IPS-15b (cell line): ENCODE results near the gene MXRA7.

ENCODE experiments used
- H3K27me3 ChIP-seq: one replicate; pipeline ENCODE4 v1.6.1; 2013; ENCODE audit warnings: low read length; ENCODE audit not compliant: control insufficient read depth, insufficient read depth
- H3K36me3 ChIP-seq: one replicate; pipeline ENCODE4 v1.6.1; 2013; ENCODE audit warnings: low read length; ENCODE audit not compliant: control insufficient read depth, insufficient read depth
- H3K4me1 ChIP-seq: one replicate; pipeline ENCODE4 v1.6.1; 2013; ENCODE audit warnings: mild to moderate bottlenecking, low read length; ENCODE audit not compliant: control insufficient read depth, insufficient read depth
- H3K4me3 ChIP-seq: one replicate; pipeline ENCODE4 v1.5.1; 2013; ENCODE audit warnings: low read depth, low read length
- H3K9ac ChIP-seq: one replicate; pipeline ENCODE4 v1.6.1; 2013; ENCODE audit warnings: low read depth, mild to moderate bottlenecking, low read length
- H3K9me3 ChIP-seq: one replicate; pipeline ENCODE4 v1.6.1; 2013; ENCODE audit warnings: mild to moderate bottlenecking, low read length; ENCODE audit not compliant: control insufficient read depth, insufficient read depth

MXRA7 gene

GRCh38 chr17:76667491-76667755, 43.3 kb downstream of the MXRA7 start:
- H3K9ac ChIP-seq = no peak overlapping the region
- H3K4me3 ChIP-seq = no peak overlapping the region
- H3K36me3 ChIP-seq = no peaks in the 10 kb centered on the region
- H3K9me3 ChIP-seq = no peaks in the 10 kb centered on the region
- H3K4me1 ChIP-seq = peaks cover 9% of the 10 kb centered on the region
- no peaks in the 10 kb centered on the region for H3K27me3 ChIP-seq

GRCh38 chr17:76660656-76661042, 50.1 kb downstream of the MXRA7 start:
- Histone ChIP-seq H3K9me3 (no peaks in the 10 kb centered on the region), H3K4me1 (no peaks in the 10 kb centered on the region), H3K4me3 (no peak overlapping the region), H3K9ac (no peak overlapping the region), H3K36me3 (no peaks in the 10 kb centered on the region), H3K27me3 (no peaks in the 10 kb centered on the region)

GRCh38 chr17:76659928-76660655, 50.7 kb downstream of the MXRA7 start:
- H3K9ac ChIP-seq = no peak overlapping the region
- H3K4me1 ChIP-seq = no peaks in the 10 kb centered on the region

GRCh38 chr17:76658242-76658662, 52.5 kb downstream of the MXRA7 start:
- no peak overlapping the region for H3K9ac ChIP-seq
- no peaks in the 10 kb centered on the region for H3K4me1 ChIP-seq
- no peaks in the 10 kb centered on the region for H3K36me3 ChIP-seq
- no peaks in the 10 kb centered on the region for H3K9me3 ChIP-seq
- H3K4me3 ChIP-seq = no peak overlapping the region
- no peaks in the 10 kb centered on the region for H3K27me3 ChIP-seq

More at GRCh38 chr17:76659928-76660655, 50.7 kb downstream of the MXRA7 start:
- Histone ChIP-seq H3K9me3 (no peaks in the 10 kb centered on the region), H3K4me3 (no peak overlapping the region), H3K36me3 (no peaks in the 10 kb centered on the region), H3K27me3 (no peaks in the 10 kb centered on the region)

DNA sequence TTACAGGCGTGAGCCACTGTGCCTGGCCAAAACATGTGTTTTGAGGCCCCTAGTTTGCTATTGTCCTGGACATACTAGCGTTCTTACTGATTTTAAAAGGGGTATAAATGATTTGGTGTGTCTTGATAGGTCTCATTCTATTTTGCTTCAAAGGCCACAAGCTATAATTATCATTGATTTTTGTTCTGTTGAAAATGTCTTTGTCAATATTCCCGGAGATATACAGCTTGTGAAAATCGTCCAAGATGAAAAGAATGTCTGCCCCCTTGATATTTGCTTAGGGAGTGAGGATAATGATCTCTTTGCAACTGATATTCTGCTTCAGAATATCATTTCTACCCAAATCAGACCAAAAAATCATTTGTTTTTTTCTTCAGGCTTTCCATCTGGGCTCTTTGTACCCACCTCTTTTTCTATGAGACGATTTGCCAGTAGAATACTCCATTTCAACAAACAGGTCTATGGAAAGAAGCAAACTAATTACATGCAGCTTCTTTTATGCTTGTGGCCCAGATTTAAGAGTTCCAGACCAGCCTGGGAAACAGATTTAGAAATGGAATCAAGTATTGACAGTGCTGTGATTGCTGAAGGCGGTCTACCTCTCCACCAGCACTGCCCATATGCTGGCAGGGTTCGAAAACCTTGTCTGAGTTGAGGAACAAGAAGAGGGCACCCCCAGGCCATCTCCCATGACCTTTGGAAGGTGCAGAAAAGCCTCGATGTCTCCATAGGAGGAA, 53.1 kb downstream of the MXRA7 start:
- no peak overlapping the region for H3K4me3 ChIP-seq
- no peaks in the 10 kb centered on the region for H3K4me1 ChIP-seq
- H3K27me3 ChIP-seq = no peaks in the 10 kb centered on the region
- no peaks in the 10 kb centered on the region for H3K9me3 ChIP-seq
- no peaks in the 10 kb centered on the region for H3K36me3 ChIP-seq
- no peak overlapping the region for H3K9ac ChIP-seq

DNA sequence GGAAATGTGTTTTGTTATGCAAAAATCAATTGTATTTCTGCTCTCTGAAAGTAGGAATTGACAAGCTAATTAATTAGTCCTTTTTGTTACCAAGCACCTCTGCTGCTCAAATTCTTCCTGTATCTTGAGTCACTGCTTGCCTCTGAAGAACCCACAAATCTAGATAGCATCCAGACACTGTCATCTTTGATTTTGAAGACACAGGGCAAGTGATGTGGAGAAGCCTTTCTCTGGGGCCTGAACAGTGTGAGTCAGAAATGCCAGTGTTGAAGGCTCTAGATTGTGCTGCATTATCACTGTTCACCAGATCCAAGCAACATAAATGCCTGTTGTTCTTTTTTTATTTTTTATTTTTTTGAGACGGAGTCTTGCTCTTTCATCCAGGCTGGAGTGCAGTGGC, 56.4 kb downstream of the MXRA7 start:
- Histone ChIP-seq H3K27me3 (no peaks in the 10 kb centered on the region), H3K36me3 (no peaks in the 10 kb centered on the region), H3K4me3 (no peak overlapping the region), H3K4me1 (no peaks in the 10 kb centered on the region), H3K9me3 (no peaks in the 10 kb centered on the region), H3K9ac (no peak overlapping the region)

DNA sequence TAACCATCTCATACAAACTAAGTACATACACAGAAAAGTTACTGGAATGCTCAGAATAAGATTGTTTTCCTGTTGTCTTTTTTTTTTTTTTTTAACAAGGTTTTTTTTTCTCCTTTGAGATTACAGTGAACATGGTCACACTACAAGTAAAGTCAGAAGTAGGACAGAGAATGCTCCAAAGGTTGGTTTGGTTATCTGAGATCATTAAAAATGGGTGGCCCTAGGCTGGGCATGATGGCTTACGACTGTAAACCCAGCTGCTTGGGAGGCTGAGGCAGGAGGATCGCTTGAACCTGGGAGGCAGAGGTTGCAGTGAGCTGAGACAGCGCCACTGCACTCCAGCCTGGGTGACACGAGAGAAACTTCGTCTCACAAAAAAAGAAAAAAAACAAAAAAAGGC, 60.3 kb downstream of the MXRA7 start:
- no peak overlapping the region for H3K9ac ChIP-seq
- H3K9me3 ChIP-seq = no peaks in the 10 kb centered on the region
- no peaks in the 10 kb centered on the region for H3K4me1 ChIP-seq
- no peaks in the 10 kb centered on the region for H3K36me3 ChIP-seq
- no peak overlapping the region for H3K4me3 ChIP-seq
- no peaks in the 10 kb centered on the region for H3K27me3 ChIP-seq

DNA sequence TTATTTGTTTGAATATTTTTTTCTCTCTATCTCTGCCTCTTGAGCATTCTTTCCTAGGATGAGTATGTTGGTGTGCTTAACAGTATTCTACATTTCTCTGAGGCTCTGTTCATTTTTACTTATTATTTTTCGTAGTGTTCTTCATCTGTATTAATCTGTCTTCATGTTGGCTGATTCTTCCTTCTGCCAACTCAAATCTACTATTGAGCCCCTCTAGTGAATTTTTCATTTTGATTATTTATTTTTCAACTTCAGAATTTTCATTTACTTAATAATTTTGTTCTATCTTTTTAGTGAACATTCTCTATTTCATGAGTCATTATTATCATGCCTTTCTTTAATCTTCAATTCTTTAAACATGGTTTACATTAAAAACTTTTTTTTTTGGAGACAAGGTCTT, 64.1 kb downstream of the MXRA7 start:
- H3K36me3 ChIP-seq = no peaks in the 10 kb centered on the region
- H3K9me3 ChIP-seq = no peaks in the 10 kb centered on the region
- no peak overlapping the region for H3K4me3 ChIP-seq
- H3K4me1 ChIP-seq = no peaks in the 10 kb centered on the region
- no peak overlapping the region for H3K9ac ChIP-seq
- H3K27me3 ChIP-seq = no peaks in the 10 kb centered on the region

DNA sequence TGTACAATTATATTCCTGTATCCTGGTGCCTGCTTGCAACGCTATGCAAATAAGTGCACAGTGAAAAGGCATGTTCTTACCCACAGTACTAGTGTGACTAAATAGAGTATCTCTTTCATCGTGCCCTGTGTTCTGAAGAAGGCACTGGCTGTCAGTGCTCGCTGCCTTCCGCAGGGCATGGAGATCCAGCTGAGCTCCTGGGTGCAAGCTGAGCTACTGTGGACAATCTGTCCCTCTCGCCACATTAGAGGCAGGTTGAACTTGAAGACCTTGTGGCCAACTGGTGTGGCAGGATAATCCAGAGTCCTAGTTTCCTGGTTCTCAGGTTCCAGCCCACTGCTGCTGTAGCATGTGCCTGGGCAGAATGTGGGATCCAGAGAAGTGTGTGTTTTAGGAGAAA, 65.3 kb downstream of the MXRA7 start:
- Histone ChIP-seq H3K4me3 (no peak overlapping the region), H3K9ac (no peak overlapping the region), H3K4me1 (no peaks in the 10 kb centered on the region), H3K9me3 (no peaks in the 10 kb centered on the region), H3K36me3 (no peaks in the 10 kb centered on the region), H3K27me3 (no peaks in the 10 kb centered on the region)

GRCh38 chr17:76644995-76645394, 65.8 kb downstream of the MXRA7 start:
- Histone ChIP-seq H3K9me3 (no peaks in the 10 kb centered on the region), H3K4me3 (no peak overlapping the region), H3K9ac (no peak overlapping the region), H3K4me1 (peaks cover 2% of the 10 kb centered on the region), H3K27me3 (no peaks in the 10 kb centered on the region), H3K36me3 (no peaks in the 10 kb centered on the region)

- Histone ChIP-seq H3K9me3 (no peaks in the 10 kb centered on the region), H3K36me3 (no peaks in the 10 kb centered on the region), H3K4me1 (peaks cover 2% of the 10 kb centered on the region), H3K27me3 (no peaks in the 10 kb centered on the region), H3K4me3 (no peak within 1 kb of the TSS), H3K9ac (no peak within 1 kb of the TSS)
These were observed 67.1 kb downstream of the MXRA7 start, which contains the start of gene ST6GALNAC1 for GRCh38 chr17:76643553-76644148. Gene ST6GALNAC1 (minus strand): TSS chr17:76643757. CDS start chr17:76643638, 119 bp downstream.

DNA sequence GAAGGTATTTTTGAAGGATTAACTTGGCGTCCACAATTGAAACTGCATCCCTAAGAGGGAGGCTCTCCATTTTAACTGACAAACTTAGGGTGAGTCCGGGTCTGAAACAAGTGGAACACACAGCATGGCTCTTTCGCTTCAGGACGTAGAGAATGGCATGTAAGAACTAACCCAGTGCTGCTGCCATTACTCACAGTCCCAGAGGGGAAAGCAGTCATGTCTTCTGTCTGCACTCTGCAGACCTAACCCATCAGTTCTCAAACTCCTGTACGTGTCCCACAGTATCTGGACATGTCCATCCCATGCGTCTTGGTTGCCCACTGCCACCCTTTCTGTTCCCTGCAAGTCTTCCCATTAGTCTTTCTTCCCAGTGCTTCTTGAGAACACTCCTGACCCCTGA, 67.8 kb downstream of the MXRA7 start:
- no peaks in the 10 kb centered on the region for H3K36me3 ChIP-seq
- H3K9ac ChIP-seq = no peak overlapping the region
- H3K4me1 ChIP-seq = peaks cover 2% of the 10 kb centered on the region
- no peaks in the 10 kb centered on the region for H3K27me3 ChIP-seq
- H3K9me3 ChIP-seq = no peaks in the 10 kb centered on the region
- no peak overlapping the region for H3K4me3 ChIP-seq
